Fibroblast of villous mesenchyme (primary cell): ENCODE data around the gene MRPL12. TPM values are rescaled to one million over a fixed set of nuclear protein-coding genes. Genes with fewer than 3 reads are reported as not detected.
"Not testable (repeated sequence)": the region's sequence is repeated elsewhere in the genome, so short reads cannot be mapped to it uniquely, and the experiment has no call there.

Experiments used
- DNase-seq: peaks from one replicate; pipeline ENCODE4 v3.0.0-alpha.2; 2010; ENCODE audit warnings: low read depth
- H3K4me3 ChIP-seq: 2 replicates; pipeline ENCODE4 v1.5.1; 2011; ENCODE audit warnings: low read depth, mild to moderate bottlenecking, low read length
- total RNA-seq: library from RNA; depleted of rRNA; stranded (reverse); fragments of >200 nt; gene quantifications from 2 replicates; pipeline ENCODE4 v1.2.3, GENCODE V29; 2012
- TF ChIP-seq, protein P1 (sequence below): IDR thresholded peaks from 2 replicates; pipeline ENCODE4 v1.5.1; 2012; ENCODE audit warnings: low read depth, mild to moderate bottlenecking, low read length; ENCODE audit not compliant: insufficient read depth

The MRPL12 gene
- total RNA-seq, 1 donor: 12.1 TPM

DNA sequence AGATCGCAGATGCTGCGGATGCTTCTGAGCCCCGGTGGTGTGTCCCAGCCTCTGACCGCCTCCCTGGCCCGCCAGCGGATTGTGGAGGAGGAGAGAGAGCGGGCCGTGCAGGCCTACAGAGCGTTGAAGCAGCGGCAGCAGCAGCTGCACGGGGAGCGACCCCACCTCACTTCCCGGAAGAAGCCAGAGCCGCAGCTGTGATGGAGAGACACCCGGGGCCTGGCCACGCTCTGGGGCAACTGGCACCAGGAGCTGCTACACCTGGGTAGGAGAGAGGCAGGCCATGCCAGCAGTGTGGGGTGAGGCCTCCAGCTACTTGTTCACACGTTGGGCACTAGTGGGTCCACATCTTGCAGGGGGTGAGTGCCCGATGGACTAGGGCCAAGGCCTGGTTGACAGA lies 30.7 kb upstream of the MRPL12 start:
- no peak overlapping the region for H3K4me3 ChIP-seq
- no peak for DNase-seq
- TF ChIP-seq, protein P1, sequence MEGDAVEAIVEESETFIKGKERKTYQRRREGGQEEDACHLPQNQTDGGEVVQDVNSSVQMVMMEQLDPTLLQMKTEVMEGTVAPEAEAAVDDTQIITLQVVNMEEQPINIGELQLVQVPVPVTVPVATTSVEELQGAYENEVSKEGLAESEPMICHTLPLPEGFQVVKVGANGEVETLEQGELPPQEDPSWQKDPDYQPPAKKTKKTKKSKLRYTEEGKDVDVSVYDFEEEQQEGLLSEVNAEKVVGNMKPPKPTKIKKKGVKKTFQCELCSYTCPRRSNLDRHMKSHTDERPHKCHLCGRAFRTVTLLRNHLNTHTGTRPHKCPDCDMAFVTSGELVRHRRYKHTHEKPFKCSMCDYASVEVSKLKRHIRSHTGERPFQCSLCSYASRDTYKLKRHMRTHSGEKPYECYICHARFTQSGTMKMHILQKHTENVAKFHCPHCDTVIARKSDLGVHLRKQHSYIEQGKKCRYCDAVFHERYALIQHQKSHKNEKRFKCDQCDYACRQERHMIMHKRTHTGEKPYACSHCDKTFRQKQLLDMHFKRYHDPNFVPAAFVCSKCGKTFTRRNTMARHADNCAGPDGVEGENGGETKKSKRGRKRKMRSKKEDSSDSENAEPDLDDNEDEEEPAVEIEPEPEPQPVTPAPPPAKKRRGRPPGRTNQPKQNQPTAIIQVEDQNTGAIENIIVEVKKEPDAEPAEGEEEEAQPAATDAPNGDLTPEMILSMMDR: no peak

DNA sequence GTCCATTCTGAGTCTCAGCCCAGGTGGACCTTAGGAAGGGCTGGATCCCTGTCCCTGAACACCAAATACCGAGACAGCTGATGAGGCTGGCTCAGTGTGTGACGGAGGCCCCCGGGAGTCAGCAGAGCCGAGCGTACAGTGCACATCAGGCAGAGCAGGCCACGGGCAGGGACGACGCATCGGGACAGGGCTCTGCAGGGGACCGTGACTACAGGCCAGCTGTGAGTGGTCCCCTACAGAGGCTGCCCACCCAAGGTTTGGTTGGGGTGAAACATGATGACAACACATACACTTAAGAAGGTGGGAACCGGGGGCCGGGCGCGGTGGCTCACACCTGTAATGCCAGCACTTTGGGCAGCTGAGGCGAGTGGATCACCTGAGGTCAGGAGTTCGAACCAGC lies 30.2 kb upstream of the MRPL12 start:
- TF ChIP-seq, protein P1: no peak
- no peak overlapping the region for H3K4me3 ChIP-seq
- DNase-seq: no peak

GRCh38 chr17:81673561-81674258 lies 29.5 kb upstream of the MRPL12 start:
- H3K4me3 ChIP-seq: no peak overlapping the region
- TF ChIP-seq, protein P1: no peak
- DNase-seq: no peak

DNA sequence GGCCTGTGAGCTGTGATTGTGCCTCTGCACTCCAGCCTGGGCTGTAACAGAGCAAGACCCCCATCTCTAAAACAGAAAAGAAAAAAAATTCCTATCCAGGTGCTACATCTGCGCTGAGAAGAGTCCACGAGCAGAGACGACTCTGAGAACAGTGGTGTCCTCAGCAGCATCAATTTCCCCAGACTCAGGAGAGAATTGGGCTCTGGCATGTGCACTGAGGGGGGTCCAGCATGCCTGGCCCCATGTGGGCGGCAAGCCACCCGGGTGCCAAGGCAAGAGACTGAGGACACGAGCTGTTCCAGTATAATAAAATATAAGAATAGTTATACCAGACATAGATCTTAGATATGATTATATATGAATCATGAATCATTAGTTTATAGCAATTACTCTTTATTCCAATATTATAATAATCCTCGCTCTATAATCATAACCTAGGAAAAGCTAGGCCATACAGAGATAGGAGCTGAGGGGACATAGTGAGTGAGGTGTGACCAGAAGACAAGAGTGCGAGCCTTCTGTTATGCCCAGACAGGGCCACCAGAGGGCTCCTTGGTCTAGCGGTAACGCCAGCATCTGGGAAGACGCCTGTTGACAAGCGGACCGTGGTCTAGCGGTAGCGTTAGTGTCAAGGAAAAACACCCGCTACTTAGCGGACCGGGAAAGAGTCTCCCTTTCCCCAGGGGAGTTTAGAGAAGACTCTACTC lies 27.5 kb upstream of the MRPL12 start:
- H3K4me3 ChIP-seq: not testable (repeated sequence)
- peak; percentile 32 for DNase-seq
- TF ChIP-seq, protein P1: peak; percentile 52

- DNase-seq: no peak
- H3K4me3 ChIP-seq: no peak overlapping the region
- TF ChIP-seq, protein P1: no peak
Measured at GRCh38 chr17:81676906-81677305, 26.3 kb upstream of the MRPL12 start.

DNA sequence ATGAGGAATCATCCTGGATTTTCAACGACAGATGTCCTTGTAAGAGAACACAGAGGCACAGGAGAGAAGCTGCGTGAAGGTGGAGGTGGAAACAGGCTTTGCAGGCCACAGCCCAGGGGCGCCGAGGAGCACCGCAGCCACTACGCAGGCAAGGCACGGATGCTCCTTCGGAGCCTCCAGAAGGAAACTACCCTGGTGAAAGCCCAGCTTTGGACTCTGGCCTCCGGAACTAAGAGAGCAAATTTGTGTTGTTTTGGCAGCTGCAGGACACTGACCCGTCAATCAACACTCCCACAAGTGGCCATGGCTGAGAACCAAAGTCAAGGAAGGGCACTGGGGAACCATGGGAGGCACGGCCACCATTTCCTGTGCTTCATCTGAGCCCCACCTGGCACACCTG lies 23.0 kb upstream of the MRPL12 start:
- TF ChIP-seq, protein P1: no peak
- H3K4me3 ChIP-seq: no peak overlapping the region
- DNase-seq: no peak

DNA sequence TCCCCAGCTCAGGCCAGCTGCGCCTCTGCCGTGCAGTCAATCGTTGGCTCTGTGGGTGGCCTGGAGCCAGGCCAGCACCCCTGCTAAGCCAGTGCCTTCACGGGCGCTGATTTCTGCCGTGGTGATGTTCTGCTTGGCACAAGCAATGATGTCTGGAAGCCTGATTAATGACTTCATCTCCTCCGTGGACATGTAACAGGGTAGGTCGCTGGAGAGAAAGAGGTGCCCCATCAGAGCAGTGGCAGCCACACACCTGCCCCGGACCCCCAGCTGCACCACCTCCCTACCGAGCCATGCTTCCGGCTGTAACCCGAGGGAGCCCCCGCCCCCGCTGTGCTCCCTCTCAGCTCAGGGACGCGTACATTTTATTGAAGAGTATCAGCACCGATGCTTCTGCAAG lies 21.5 kb upstream of the MRPL12 start:
- no peak overlapping the region for H3K4me3 ChIP-seq
- DNase-seq: no peak
- TF ChIP-seq, protein P1: no peak
